HG03064 (cell line): ENCODE data around the gene NT5DC4.
A peak's percentile ranks its signal among the peaks of the same experiment; 100 is the strongest.

Experiments
- ATAC-seq: cut with Tn5 transposase; IDR thresholded peaks from one replicate; pipeline ENCODE4 v1.9.1; 2021; ENCODE audit warnings: low read depth; ENCODE audit not compliant: unreplicated experiment

Gene NT5DC4

GRCh38 chr2:112720785-112721184 is at the start of gene NT5DC4:
TSS of gene NT5DC4 (plus strand) at chr2:112721020. CDS start at chr2:112721080, 60 bp downstream.
- ATAC-seq, result no peak

- ATAC-seq, result no peak
Observed at GRCh38 chr2:112671801-112672200, 49.0 kb upstream of the NT5DC4 start.

GRCh38 chr2:112673008-112673407 is 47.8 kb upstream of the NT5DC4 start:
- no peak for ATAC-seq

DNA sequence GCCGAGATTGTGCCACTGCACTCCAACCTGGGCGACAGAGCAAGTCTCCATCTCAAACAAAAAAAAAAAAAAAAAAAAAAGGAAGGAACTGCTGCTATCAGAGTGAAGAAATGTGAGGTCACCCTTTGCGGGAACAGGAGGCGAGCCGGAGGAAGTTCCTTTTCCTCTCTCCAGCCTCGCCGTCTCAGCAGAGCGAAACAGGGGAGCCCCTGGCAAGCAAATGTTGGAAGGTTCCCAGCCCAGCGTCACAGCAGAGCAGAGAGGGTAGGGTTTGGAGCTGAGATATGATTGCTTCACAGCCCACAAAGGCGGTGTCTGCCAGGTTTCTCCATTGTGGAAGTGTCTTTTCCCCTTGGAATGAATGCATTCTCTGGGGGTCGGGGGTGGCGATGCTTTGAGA is 46.6 kb upstream of the NT5DC4 start:
- ATAC-seq, result no peak

- ATAC-seq, result no peak
Observed at GRCh38 chr2:112679484-112679883, 41.3 kb upstream of the NT5DC4 start.

DNA sequence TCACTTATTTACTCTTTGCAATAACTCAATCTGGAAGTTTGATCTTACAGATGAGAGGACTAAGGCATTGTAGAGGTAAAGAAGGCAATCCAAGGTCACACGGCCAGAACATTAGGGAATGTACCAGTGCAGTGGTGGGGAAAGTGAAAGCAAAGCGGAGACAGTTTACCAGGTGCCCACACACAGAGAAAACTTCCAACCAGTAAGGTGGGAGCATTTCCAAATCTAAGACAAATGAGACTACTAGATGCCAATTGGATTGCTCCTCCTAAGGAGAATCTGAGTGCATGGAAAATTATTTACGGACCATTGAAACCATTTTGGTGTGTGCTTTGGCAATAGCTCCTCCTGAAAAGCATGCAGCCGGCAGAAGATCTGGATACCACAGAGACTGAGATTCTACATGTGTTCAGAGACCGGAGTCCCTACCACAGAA is 40.1 kb upstream of the NT5DC4 start:
- ATAC-seq, result no peak

DNA sequence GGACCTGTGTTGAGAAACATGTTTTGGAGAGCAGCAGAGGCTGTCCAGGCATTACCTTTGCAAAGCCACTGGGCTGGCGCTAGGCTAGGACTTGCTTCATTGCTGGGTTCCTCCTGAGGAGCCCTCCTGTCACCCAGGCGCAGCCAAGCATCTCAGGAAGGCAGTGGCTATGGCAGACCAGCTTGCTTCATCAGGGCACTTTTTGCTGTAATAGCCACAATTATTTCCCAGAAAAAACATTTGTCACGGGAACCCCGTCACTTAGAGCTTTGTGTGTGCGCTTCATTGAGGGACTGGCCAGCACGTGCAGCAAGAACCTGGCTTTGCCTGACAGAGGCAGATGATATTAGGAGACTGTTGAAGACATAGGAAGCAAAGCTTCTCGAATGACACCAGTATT is 38.7 kb upstream of the NT5DC4 start:
- ATAC-seq, result no peak

DNA sequence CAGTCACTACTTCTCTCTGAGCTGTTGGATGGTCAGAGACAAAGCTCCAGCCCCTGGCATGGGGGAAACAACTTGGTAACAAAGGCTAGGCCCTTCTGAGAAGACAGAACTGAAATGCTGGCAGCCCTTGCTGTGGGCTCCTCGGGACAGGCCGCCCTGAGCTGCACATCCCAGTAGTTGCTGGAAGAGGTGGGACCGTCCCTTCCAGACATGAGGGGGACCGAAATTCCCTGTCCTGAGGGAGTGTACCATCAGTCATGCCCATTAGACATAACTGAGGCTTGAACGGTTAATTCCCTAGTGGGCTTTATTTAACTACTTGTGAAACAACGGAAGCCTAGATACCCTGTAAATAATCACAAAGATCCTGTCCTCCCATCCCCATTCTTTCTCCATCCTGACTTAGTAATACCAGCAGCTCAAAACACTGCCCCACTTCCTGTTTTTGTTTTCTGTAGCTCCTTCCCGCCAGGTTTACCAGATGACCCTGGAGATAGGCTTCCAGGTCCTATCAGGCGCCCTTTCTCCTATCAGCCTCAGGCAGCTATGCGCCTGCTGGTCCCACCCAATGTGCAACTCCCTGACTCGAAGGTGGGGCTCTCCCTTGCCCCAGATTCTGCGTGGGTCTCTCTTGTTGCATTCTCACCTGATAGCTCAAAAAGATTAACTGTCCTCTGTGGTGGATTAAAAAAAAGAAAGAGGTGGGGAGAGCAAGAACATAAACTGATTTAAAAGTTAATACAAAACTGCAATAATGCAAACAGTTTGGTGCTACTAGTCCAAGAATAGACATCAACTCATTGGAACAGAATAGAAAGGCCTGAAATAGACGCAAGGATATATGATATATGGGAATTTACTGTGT is 37.0 kb upstream of the NT5DC4 start:
- no peak for ATAC-seq

GRCh38 chr2:112684415-112684775 is 36.4 kb upstream of the NT5DC4 start:
- ATAC-seq, result no peak

- no peak for ATAC-seq
Observed at GRCh38 chr2:112685271-112685884, 35.4 kb upstream of the NT5DC4 start.

- ATAC-seq, result no peak
Observed at GRCh38 chr2:112686348-112687217, 34.2 kb upstream of the NT5DC4 start.

GRCh38 chr2:112687522-112687921 is 33.3 kb upstream of the NT5DC4 start:
- ATAC-seq, result no peak

- ATAC-seq, result no peak
Observed at GRCh38 chr2:112688086-112688880, 32.5 kb upstream of the NT5DC4 start.

DNA sequence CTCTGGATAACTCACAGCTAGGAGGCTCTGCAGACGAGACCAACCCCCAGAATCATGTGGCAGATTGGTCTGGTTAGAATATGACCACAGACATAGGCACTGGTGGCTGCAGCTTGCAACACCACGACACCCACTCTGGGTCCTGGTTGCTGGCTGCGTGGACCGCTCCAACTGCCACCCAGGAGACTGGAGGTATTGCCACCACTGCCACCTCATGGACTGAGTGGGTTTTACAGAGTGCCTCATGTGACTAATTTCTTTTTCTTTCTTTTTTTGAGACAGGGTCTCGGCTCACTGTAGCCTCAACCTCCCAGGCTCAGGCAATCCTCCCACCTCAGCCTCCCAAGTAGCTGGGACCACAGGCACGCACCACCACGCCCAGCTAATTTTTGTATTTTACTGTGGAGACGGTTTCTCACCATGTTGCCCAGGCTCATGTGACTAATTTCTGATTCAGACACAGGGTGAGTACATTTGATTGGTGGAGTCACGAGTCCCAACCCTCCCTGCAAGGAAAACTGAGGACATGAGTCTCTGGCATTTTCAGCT is 29.9 kb upstream of the NT5DC4 start:
- no peak for ATAC-seq

DNA sequence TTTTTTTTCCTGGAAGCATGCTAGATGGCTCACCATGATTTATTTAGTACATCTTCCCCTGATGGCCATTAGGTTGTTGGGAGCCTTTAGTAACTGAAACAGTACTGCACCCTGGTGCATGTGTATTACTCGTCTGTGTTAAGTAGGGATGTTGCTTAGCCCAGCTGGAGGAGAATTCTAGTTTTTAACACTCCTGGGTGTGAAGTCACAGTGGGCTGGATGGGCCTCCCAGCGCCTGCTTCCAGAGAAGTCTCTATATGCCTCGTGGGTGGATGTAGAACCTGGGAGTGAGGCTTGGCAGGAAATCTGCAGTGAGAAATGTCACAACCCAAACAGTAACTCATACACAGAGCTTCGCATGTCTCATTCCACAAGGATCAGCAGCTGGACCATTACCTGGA is 28.9 kb upstream of the NT5DC4 start:
- ATAC-seq, result no peak

- peak; percentile 80 for ATAC-seq
Observed at GRCh38 chr2:112692495-112692911, 28.3 kb upstream of the NT5DC4 start.

DNA sequence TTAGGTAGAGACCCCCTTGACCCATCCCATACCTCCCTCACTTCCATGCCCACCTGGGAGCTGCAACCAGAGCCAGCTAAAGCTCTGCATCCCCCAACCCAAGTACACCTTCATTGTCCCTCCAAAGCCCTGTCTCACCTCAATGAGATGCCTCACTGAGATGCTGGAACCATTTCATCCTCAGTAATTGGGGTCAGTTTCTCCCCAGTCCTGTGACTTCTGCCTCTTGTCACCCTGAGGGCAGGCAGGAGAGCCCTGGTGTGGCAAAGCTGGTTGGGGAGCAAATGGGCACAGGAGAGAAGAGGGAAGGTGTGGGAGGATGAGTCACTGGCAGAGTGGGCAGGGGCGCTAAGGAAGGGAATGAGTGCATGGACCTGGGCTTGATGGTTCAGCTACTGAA is 27.9 kb upstream of the NT5DC4 start:
- ATAC-seq, result no peak

GRCh38 chr2:112693596-112693995 is 27.2 kb upstream of the NT5DC4 start:
- ATAC-seq, result no peak

GRCh38 chr2:112694182-112694581 is 26.6 kb upstream of the NT5DC4 start:
- no peak for ATAC-seq
